Common myeloid progenitor, CD34-positive (primary cell): ENCODE data around the gene ADCY10.

ENCODE experiments used
- CTCF ChIA-PET: fragments of 350-600 bp; sonication (Branson Sonifier 250); formaldehyde crosslinking; loops from one replicate; lab custom pipeline; 2021; ENCODE audit warnings: antibody characterized with exemption; lab: Charles Lee
- POLR2A ChIA-PET: fragments of 350-600 bp; sonication (Branson Sonifier 250); formaldehyde crosslinking; loops from one replicate; lab custom pipeline; 2021; ENCODE audit warnings: antibody characterized with exemption; lab: Charles Lee
- DNase-seq, 3 donors: peaks; one replicate each; pipeline versions ENCODE4 v3.0.0 to v3.0.0-alpha.2; 2013
- H3K27ac ChIP-seq, 2 experiments: 1 replicate in 1 of 2; 2 replicates in 1 of 2; pipeline ENCODE4 v1.7.0; 2013; ENCODE audit warnings: inconsistent platforms in 2 of 2, low read length in 2 of 2, mild to moderate bottlenecking in 2 of 2, low read depth in 1 of 2, moderate library complexity in 1 of 2; ENCODE audit not compliant: severe bottlenecking in 2 of 2, insufficient read depth in 1 of 2, poor library complexity in 1 of 2
- H3K27me3 ChIP-seq, 5 experiments: replicated peaks in 2 of 5; 1 replicate in 3 of 5; 2 replicates in 2 of 5; pipeline versions ENCODE4 v1.6.1 to v1.7.0; 2013; ENCODE audit warnings: low read length in 4 of 5, mild to moderate bottlenecking in 2 of 5, moderate library complexity in 2 of 5, inconsistent platforms in 1 of 5; ENCODE audit not compliant: insufficient read depth in 5 of 5, control insufficient read depth in 4 of 5
- H3K36me3 ChIP-seq, 4 experiments: 1 replicate in 2 of 4; 2 replicates in 2 of 4; pipeline versions ENCODE4 v1.6.1 to v1.7.0; 2013; ENCODE audit warnings: low read length in 3 of 4, control low read depth in 1 of 4, mild to moderate bottlenecking in 1 of 4; ENCODE audit not compliant: control insufficient read depth in 4 of 4, insufficient read depth in 4 of 4
- H3K4me1 ChIP-seq, 4 experiments: 1 replicate in 3 of 4; 2 replicates in 1 of 4; pipeline versions ENCODE4 v1.6.1 to v1.7.1; 2013; ENCODE audit warnings: low read length in 3 of 4, mild to moderate bottlenecking in 3 of 4, control low read depth in 1 of 4, inconsistent platforms in 1 of 4, moderate library complexity in 1 of 4; ENCODE audit not compliant: control insufficient read depth in 4 of 4, insufficient read depth in 4 of 4; ENCODE audit errors: control extremely low read depth in 1 of 4
- H3K4me3 ChIP-seq, 7 experiments: 1 replicate in 4 of 7; 2 replicates in 3 of 7; pipeline versions ENCODE4 v1.5.1 to v1.7.0; 2013; ENCODE audit warnings: mild to moderate bottlenecking in 7 of 7, low read length in 6 of 7, moderate library complexity in 6 of 7, inconsistent platforms in 2 of 7, low read depth in 2 of 7, control low read depth in 1 of 7; ENCODE audit not compliant: insufficient read depth in 4 of 7, control insufficient read depth in 1 of 7; ENCODE audit errors: extremely low read depth in 1 of 7
- H3K9me3 ChIP-seq, 5 experiments: 1 replicate in 4 of 5; 2 replicates in 1 of 5; pipeline versions ENCODE4 v1.6.1 to v1.7.1; 2013; ENCODE audit warnings: low read length in 4 of 5, mild to moderate bottlenecking in 2 of 5, inconsistent platforms in 1 of 5, low read depth in 1 of 5, moderate library complexity in 1 of 5; ENCODE audit not compliant: control insufficient read depth in 4 of 5, insufficient read depth in 2 of 5; ENCODE audit errors: control extremely low read depth in 1 of 5
- WGBS: methylation state at CpG from one replicate; pipeline ENCODE4 v1.1.5; 2013; ENCODE audit not compliant: insufficient coverage; 5-methylcytosine and 5-hydroxymethylcytosine counted together

Gene ADCY10

GRCh38 chr1:167922023-167922422 is 8.1 kb upstream of the ADCY10 start:
- peaks cover 0 to 12% (median 5%) of the 10 kb centered on the region in 4 experiments for H3K36me3 ChIP-seq
- POLR2A ChIA-PET, result no interaction called here
- H3K27me3 ChIP-seq, result no peaks in the 10 kb centered on the region
- no peak for DNase-seq
- no peak overlapping the region for H3K27ac ChIP-seq
- H3K4me3 ChIP-seq, result no peak overlapping the region
- CTCF ChIA-PET, result no interaction called here
- H3K9me3 ChIP-seq, result no peaks in the 10 kb centered on the region
- no peaks in the 10 kb centered on the region for H3K4me1 ChIP-seq

GRCh38 chr1:167916766-167917511 is 3.0 kb upstream of the ADCY10 start:
- H3K4me3 ChIP-seq, result no peak overlapping the region
- ChIA-PET CTCF (no interaction called here), POLR2A (no interaction called here)
- whole genome bisulfite sequencing, result 100% methylated on average over 1 of the region's 6 CpGs
- peaks cover 0 to 8% (median 3%) of the 10 kb centered on the region in 4 experiments for H3K36me3 ChIP-seq
- H3K4me1 ChIP-seq, result no peaks in the 10 kb centered on the region
- H3K9me3 ChIP-seq, result no peaks in the 10 kb centered on the region
- no peak overlapping the region for H3K27ac ChIP-seq
- DNase-seq, result no peak
- no peaks in the 10 kb centered on the region for H3K27me3 ChIP-seq

DNA sequence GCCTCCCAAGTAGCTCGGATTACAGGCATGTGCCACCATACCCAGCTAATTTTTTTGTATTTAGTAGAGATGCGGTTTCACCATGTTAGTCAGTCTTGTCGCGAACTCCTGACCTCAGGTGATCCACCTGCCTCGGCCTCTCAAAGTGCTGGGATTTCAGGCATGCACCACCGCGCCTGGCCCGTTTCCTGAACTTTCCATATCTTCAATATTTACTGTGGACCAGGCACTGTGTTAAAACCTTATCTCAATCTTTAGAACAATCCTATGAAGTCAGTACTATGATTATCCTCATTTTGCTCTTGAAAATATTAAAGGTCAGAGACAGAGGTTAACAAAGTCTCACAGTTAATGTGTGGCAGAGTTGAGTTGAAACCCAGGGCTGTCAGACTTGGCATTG is 1.6 kb upstream of the ADCY10 start:
- DNase-seq, result no peak
- Histone ChIP-seq H3K27ac (no peak overlapping the region), H3K27me3 (no peaks in the 10 kb centered on the region), H3K36me3 (peaks cover 0 to 8% (median 3%) of the 10 kb centered on the region in 4 experiments), H3K4me1 (peaks cover 0 to 2% (median under 1%) of the 10 kb centered on the region in 4 experiments), H3K4me3 (no peak overlapping the region), H3K9me3 (no peaks in the 10 kb centered on the region)
- POLR2A ChIA-PET, result no interaction called here
- CTCF ChIA-PET, result interaction anchor here (1.1 kb wide), 1 partner anchor 8 kb away, joined by 3 read pairs; no protein-coding TSS in a partner anchor
- WGBS, result 94% methylated on average over 7 of the region's 8 CpGs

GRCh38 chr1:167912294-167912693 is 1.6 kb downstream of the ADCY10 start:
- Histone ChIP-seq H3K9me3 (peaks cover 0 to 9% (median 4%) of the 10 kb centered on the region in 5 experiments), H3K27ac (no peak overlapping the region), H3K4me1 (peaks cover 0 to 2% (median under 1%) of the 10 kb centered on the region in 4 experiments), H3K27me3 (no peaks in the 10 kb centered on the region), H3K36me3 (peaks cover 0 to 10% (median 0%) of the 10 kb centered on the region in 4 experiments), H3K4me3 (no peak overlapping the region)
- 96% methylated on average over 5 of the region's 7 CpGs for WGBS
- CTCF ChIA-PET, result no interaction called here
- POLR2A ChIA-PET, result no interaction called here
- no peak for DNase-seq

DNA sequence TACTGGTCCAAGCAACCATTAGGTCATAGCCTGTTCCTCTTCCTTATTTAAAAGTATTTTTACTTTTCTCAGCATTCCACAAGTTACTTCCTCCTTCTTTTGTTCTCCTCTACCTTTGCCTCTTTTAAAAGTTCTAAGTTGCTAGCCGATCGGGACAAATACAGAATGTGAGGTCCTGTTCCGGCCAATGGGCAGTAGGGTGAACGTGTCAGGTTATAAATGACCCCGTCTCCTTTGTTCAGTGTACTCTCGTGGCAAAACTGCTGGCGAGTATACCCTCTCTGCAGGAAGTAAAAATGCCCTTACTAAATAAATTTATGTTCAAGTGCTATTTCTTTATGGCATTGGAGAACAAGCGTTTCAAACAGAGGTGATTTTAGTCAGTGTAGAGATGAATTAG is 2.5 kb downstream of the ADCY10 start:
- Histone ChIP-seq H3K4me3 (peak overlapping the region in 1 of 7 experiments; percentile 32), H3K9me3 (peaks cover 0 to 9% (median 4%) of the 10 kb centered on the region in 5 experiments), H3K27me3 (no peaks in the 10 kb centered on the region), H3K4me1 (peaks cover 0 to 2% (median under 1%) of the 10 kb centered on the region in 4 experiments), H3K27ac (no peak overlapping the region), H3K36me3 (peaks cover 0 to 8% (median 0%) of the 10 kb centered on the region in 4 experiments)
- CTCF ChIA-PET, result no interaction called here
- 71% methylated on average over 5 of the region's 8 CpGs for WGBS
- no peak for DNase-seq
- POLR2A ChIA-PET, result no interaction called here

GRCh38 chr1:167910530-167910929 is 3.4 kb downstream of the ADCY10 start:
- POLR2A ChIA-PET, result no interaction called here
- H3K27me3 ChIP-seq, result no peaks in the 10 kb centered on the region
- WGBS, result 93% methylated on average over 2 of the region's 2 CpGs
- H3K4me1 ChIP-seq, result peaks cover 0 to 2% (median under 1%) of the 10 kb centered on the region in 4 experiments
- no peak overlapping the region for H3K27ac ChIP-seq
- H3K36me3 ChIP-seq, result peaks cover 0 to 4% (median 0%) of the 10 kb centered on the region in 4 experiments
- no peak overlapping the region for H3K4me3 ChIP-seq
- peaks cover 0 to 9% (median 4%) of the 10 kb centered on the region in 5 experiments for H3K9me3 ChIP-seq
- CTCF ChIA-PET, result no interaction called here
- DNase-seq, result no peak

- ChIA-PET CTCF (no interaction called here), POLR2A (interaction anchor here (0.6 kb wide), 1 partner anchor 13 kb away, joined by 5 read pairs; no protein-coding TSS in a partner anchor)
- Histone ChIP-seq H3K27me3 (no peaks in the 10 kb centered on the region), H3K9me3 (peaks cover 0 to 9% (median 4%) of the 10 kb centered on the region in 5 experiments), H3K4me3 (no peak overlapping the region), H3K27ac (no peak overlapping the region), H3K36me3 (peaks cover 0 to 4% (median 0%) of the 10 kb centered on the region in 4 experiments), H3K4me1 (peaks cover 0 to 3% (median 2%) of the 10 kb centered on the region in 4 experiments)
- 63% methylated on average over 1 of the region's 6 CpGs for WGBS
- DNase-seq, result no peak
Measured at GRCh38 chr1:167909691-167910180, 4.2 kb downstream of the ADCY10 start.
